Peyer's patch (tissue), 4 donors: ENCODE data around the gene GNB2. TPM values are rescaled to one million over a fixed set of nuclear protein-coding genes. Genes with fewer than 3 reads are reported as not detected.
A peak's percentile ranks its signal among the peaks of the same experiment; 100 is the strongest.
"Not testable (repeated sequence)": the region's sequence is repeated elsewhere in the genome, so short reads cannot be mapped to it uniquely, and the experiment has no call there.

Experiments
- DNase-seq, 3 donors: peaks; one replicate each; pipeline ENCODE4 v3.0.0-alpha.2; 2017 to 2019
- H3K27ac ChIP-seq, 4 donors: fragments of 200-600 bp; sonication (generic); one replicate each; pipeline ENCODE4 v1.5.1; 2016 to 2019
- H3K27me3 ChIP-seq, 2 donors: fragments of 200-600 bp; sonication (generic); one replicate each; pipeline ENCODE4 v1.5.1; 2019
- H3K36me3 ChIP-seq, 3 donors: fragments of 200-600 bp; sonication (generic); one replicate each; pipeline ENCODE4 v1.5.1; 2016 to 2019
- H3K4me1 ChIP-seq, 4 donors: fragments of 200-600 bp; sonication (generic); one replicate each; pipeline ENCODE4 v1.5.1; 2016 to 2019
- H3K4me3 ChIP-seq, 4 donors: fragments of 200-600 bp; sonication (generic); 1 replicate in 3 of 4; 2 replicates in 1 of 4; pipeline ENCODE4 v1.5.1; 2016 to 2019; ENCODE audit warnings: mild to moderate bottlenecking in 1 of 4
- H3K9me3 ChIP-seq, 4 donors: fragments of 200-600 bp; sonication (generic); one replicate each; pipeline ENCODE4 v1.5.1; 2016 to 2019; ENCODE audit warnings: mild to moderate bottlenecking in 1 of 4
- POLR2A ChIP-seq, 2 donors: fragments of 450-650 bp; IDR thresholded peaks; one replicate each; pipeline ENCODE4 v1.5.1; 2017; ENCODE audit warnings: antibody characterized with exemption in 2 of 2, mild to moderate bottlenecking in 2 of 2, moderate library complexity in 2 of 2
- total RNA-seq, 4 donors: library from RNA; depleted of rRNA; stranded (reverse); fragments of >200 nt; gene quantifications; one replicate each; pipeline ENCODE4 v1.1.0, GENCODE V29; 2016
- TF ChIP-seq, protein P1 (sequence below), 6 experiments: fragments of 450-650 bp in 4 of 6; fragments of 200-600 bp in 2 of 6; sonication (generic) in 1 of 6; IDR thresholded peaks; one replicate each; pipeline ENCODE4 v1.5.1; 2017 to 2019; ENCODE audit warnings: antibody characterized with exemption in 6 of 6, mild to moderate bottlenecking in 3 of 6, moderate library complexity in 1 of 6

Gene GNB2
- total RNA-seq, 4 donors from 2014 or later = 123 to 236 (median 172) TPM

DNA sequence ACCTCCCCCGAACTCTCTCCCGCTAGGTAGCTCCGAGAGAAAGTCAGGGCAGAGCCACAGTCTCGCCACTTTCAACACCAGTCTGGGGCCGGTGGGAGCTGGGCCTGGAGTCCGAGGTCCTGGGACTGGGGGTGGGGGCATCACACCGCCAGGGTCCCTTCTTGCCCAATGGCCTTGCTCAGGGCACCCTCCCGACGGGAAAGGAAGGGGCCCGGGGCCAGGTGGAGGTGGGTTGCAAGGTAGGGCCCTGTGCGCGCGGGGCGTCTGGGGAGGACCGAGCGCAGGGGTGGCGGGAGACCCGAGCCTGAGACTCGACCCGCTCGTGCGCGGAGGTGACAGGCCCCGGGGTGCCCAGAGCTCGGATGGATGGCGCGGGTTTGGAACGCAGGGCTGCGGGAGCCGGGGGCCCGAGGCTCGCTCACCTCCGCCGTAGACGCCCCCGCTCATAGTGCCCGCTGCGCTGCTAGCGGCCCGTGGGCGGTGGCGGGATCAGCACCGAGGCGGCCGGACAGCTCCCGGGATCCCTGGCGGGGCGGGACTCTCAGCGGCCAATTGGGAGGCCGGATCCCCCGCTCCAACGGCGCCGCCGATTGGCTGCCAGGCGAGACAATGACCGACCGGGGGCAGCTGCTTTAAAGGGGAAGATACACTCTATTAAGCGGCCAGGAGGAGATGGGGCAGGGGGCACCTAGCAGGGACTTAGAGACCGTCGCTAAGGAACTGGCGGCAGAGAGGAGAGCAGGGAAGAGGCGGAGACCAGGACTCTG is 17.4 kb upstream of the GNB2 start, which contains the start of gene ACTL6B:
Gene ACTL6B (minus strand): TSS at position 541 of the 767 bp plus-strand sequence. CDS start 94 bp downstream, at position 447.
- H3K27ac ChIP-seq = no peak within 1 kb of the TSS
- peaks cover 0 to 3% of the 10 kb centered on the region in 2 donors for H3K27me3 ChIP-seq

DNA sequence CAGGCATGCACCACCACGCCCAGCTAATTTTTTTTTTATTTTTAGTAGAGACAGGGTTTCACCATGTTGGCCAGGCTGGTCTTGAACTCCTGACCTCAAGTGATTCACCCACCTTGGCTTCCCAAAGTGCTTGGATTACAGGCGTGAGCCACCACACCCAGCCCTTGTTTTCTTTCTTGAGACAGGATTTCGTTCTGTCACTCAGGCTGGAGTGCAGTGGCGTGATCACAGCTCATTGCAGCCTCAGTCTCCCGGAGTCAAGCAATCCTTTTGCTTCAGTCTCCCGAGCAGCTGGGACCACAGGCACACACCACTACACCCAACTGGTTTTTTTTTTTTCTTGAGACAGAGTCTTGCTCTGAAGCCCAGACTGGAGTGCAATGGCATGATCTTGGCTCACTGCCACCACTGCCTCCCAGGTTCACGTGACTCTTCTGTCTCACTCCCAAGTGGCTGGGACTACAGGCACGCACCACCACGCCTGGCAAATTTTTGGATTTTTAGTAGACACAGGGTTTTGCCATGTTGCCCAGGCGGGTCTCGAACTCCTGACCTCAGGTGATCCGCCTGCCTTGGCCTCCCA is 11.3 kb upstream of the GNB2 start:
- not testable (repeated sequence) for H3K36me3 ChIP-seq, H3K4me3 ChIP-seq, H3K27ac ChIP-seq, DNase-seq, H3K9me3 ChIP-seq, H3K4me1 ChIP-seq, H3K27me3 ChIP-seq

More for the DNA sequence above, 17.4 kb upstream of the GNB2 start, which contains the start of gene ACTL6B:
- H3K4me1 ChIP-seq = peaks cover 0 to 4% (median 0%) of the 10 kb centered on the region in 4 donors
- TF ChIP-seq POLR2A (IDR thresholded peaks at IDR 0.05) = no peak
- TF ChIP-seq, protein P1, sequence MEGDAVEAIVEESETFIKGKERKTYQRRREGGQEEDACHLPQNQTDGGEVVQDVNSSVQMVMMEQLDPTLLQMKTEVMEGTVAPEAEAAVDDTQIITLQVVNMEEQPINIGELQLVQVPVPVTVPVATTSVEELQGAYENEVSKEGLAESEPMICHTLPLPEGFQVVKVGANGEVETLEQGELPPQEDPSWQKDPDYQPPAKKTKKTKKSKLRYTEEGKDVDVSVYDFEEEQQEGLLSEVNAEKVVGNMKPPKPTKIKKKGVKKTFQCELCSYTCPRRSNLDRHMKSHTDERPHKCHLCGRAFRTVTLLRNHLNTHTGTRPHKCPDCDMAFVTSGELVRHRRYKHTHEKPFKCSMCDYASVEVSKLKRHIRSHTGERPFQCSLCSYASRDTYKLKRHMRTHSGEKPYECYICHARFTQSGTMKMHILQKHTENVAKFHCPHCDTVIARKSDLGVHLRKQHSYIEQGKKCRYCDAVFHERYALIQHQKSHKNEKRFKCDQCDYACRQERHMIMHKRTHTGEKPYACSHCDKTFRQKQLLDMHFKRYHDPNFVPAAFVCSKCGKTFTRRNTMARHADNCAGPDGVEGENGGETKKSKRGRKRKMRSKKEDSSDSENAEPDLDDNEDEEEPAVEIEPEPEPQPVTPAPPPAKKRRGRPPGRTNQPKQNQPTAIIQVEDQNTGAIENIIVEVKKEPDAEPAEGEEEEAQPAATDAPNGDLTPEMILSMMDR (IDR thresholded peaks at IDR 0.05) = no peak
- no peak within 1 kb of the TSS for H3K4me3 ChIP-seq
- peak in 2 of 3 donors; percentile 49 to 62 for DNase-seq
- no peaks in the 10 kb centered on the region for H3K9me3 ChIP-seq
- H3K36me3 ChIP-seq = no peaks in the 10 kb centered on the region

DNA sequence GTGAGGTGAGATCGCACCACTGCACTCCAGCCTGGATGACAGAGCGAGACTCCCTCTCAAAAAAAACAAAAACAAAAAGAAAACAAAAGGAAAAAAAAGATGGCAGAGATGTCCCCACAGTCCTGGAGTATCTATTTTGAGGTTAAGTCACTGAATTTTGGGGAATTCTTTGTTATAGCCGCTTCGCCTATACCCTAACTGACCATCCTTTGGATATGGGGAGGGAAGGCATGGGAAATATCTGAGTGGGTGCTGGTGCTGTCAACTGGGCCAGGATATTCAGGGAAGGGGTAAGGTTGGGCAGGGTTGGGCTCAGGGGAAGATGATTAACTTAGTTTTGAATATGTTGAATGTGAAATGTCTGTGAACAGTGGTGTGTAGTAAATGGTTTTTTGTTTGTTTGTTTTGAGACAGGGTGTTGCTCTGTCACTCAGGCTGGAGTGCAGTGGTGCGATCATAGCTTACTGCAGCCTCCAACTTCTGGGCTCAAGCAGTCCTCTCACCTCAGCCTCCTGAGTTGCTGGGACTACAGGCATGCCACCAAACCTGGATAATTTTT is 8.3 kb upstream of the GNB2 start:
- Histone ChIP-seq H3K27me3 (no peaks in the 10 kb centered on the region), H3K36me3 (no peaks in the 10 kb centered on the region), H3K4me3 (no peak overlapping the region), H3K9me3 (no peaks in the 10 kb centered on the region), H3K27ac (no peak overlapping the region), H3K4me1 (no peaks in the 10 kb centered on the region)
- no peak for DNase-seq
- TF ChIP-seq POLR2A (IDR thresholded peaks at IDR 0.05) = no peak
- TF ChIP-seq, protein P1 (IDR thresholded peaks at IDR 0.05) = no peak

DNA sequence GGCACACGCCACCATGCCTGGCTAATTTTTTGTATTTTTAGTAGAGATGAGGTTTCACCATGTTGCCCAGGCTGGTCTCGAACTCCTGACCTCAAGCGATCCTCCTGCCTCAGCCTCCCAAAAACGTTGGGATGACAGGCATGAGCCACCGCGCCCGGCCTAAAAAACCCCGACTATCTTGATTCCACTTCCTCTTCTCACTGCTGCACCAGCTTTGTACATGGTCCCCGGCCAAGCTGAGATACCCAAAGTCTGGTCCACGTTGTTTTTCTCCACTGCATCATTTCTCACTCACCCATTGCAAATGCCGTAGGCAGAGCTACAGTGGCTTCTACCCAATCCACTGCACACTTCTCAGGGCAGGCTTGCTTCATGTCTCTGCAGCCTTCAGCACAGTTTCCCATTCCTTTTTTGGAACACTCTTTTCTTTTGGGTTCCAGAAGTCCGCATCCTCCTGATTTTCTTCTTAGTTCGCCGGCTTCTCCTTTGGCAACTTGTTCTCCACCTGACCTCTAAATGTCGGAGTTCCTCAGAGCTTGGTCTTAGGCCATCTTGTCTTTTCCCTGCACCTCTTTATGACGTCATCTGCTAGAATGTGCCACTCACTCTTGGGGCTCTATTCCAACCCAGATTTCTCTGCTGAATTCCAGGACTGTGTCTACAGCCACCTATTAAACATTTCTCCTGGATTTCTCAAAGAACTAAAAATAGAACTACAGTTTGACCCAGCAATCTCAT is 6.0 kb upstream of the GNB2 start:
- Histone ChIP-seq H3K27me3 (no peaks in the 10 kb centered on the region), H3K4me3 (no peak overlapping the region), H3K4me1 (no peaks in the 10 kb centered on the region), H3K9me3 (no peaks in the 10 kb centered on the region), H3K36me3 (no peaks in the 10 kb centered on the region), H3K27ac (no peak overlapping the region)
- DNase-seq = no peak
- TF ChIP-seq, protein P1 (IDR thresholded peaks at IDR 0.05) = no peak
- TF ChIP-seq POLR2A (IDR thresholded peaks at IDR 0.05) = no peak

DNA sequence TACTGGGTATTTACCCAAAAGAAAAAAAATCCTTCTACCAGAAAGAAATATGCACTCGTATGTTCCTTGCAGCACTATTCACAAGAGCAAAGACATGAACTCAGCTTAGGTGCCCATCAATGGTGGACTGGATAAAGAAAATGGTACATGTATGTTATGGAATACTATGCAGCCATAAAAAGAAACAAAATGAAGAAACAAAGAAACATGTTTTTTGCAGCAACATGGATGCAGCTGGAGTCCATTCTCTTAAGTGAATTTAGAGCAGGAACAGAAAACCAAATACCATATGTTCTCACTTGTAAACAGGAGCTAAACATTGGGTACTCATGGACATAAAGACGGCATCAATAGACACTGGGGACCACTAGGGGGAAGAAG is 5.5 kb upstream of the GNB2 start:
- Histone ChIP-seq H3K27ac (no peak overlapping the region), H3K4me3 (no peak overlapping the region), H3K4me1 (no peaks in the 10 kb centered on the region), H3K9me3 (no peaks in the 10 kb centered on the region), H3K36me3 (no peaks in the 10 kb centered on the region), H3K27me3 (no peaks in the 10 kb centered on the region)
- TF ChIP-seq, protein P1 (IDR thresholded peaks at IDR 0.05) = no peak
- no peak for TF ChIP-seq POLR2A (IDR thresholded peaks at IDR 0.05)
- DNase-seq = no peak

DNA sequence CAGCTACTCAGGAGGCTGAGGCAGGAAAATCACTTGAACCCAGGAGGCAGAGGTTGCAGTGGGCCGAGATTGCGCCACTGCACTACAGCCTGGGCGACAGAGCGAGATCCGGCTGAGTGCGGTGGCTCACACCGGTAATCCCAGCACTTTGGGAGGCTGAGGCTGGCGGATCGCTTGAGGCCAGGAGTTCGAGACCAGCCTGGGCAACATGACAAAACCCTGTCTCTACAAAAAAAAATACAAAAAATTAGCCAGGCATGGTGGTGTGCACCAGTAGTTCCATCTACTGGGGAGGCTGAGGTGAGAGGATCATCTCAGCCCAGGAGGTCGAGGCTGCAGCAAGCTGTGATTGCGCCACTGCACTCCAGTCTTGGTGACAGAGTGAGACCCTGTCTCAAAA is 4.4 kb upstream of the GNB2 start:
- not testable (repeated sequence) for H3K36me3 ChIP-seq, H3K4me1 ChIP-seq, H3K27me3 ChIP-seq, H3K4me3 ChIP-seq, H3K9me3 ChIP-seq, DNase-seq, H3K27ac ChIP-seq
